Osteoblast (primary cell): ENCODE data around the gene PTPRF. TPM values are rescaled to one million over a fixed set of nuclear protein-coding genes. Genes with fewer than 3 reads are reported as not detected.

Experiments used
- DNase-seq: peaks from one replicate; pipeline ENCODE4 v3.0.0; 2011; ENCODE audit warnings: low spot score, mixed read lengths; ENCODE audit not compliant: insufficient read length; ENCODE audit errors: missing footprints
- H2AFZ ChIP-seq: 2 replicates; pipeline ENCODE4 v1.6.0; 2011; ENCODE audit warnings: mild to moderate bottlenecking, low read length
- H3K27ac ChIP-seq: 2 replicates; pipeline ENCODE4 v1.5.1; 2011; ENCODE audit warnings: mild to moderate bottlenecking, low read depth, low read length, moderate library complexity
- H3K27me3 ChIP-seq: 2 replicates; pipeline ENCODE4 v1.6.0; 2012; ENCODE audit warnings: mild to moderate bottlenecking, control low read depth, inconsistent platforms, low read length, moderate library complexity; ENCODE audit not compliant: insufficient read depth
- H3K36me3 ChIP-seq: 2 replicates; pipeline ENCODE4 v1.5.1; 2011; ENCODE audit warnings: mild to moderate bottlenecking, low read length, control low read depth, moderate library complexity; ENCODE audit not compliant: insufficient read depth
- H3K4me1 ChIP-seq: 2 replicates; pipeline ENCODE4 v1.5.1; 2011; ENCODE audit warnings: mild to moderate bottlenecking, low read length, control low read depth, moderate library complexity; ENCODE audit not compliant: insufficient read depth
- H3K4me2 ChIP-seq: 2 replicates; pipeline ENCODE4 v1.6.0; 2011; ENCODE audit warnings: mild to moderate bottlenecking, low read length; ENCODE audit not compliant: insufficient read depth
- H3K4me3 ChIP-seq: fragments of 200-600 bp; sonication (generic); 3 replicates; pipeline ENCODE4 v1.5.1; 2012; ENCODE audit warnings: mild to moderate bottlenecking, low read length, inconsistent platforms; ENCODE audit not compliant: insufficient read depth
- H3K79me2 ChIP-seq: 2 replicates; pipeline ENCODE4 v1.6.0; 2012; ENCODE audit warnings: mild to moderate bottlenecking, low read length, control low read depth, inconsistent platforms; ENCODE audit not compliant: insufficient read depth
- H3K9me3 ChIP-seq: 2 replicates; pipeline ENCODE4 v1.5.1; 2011; ENCODE audit warnings: low read depth, low read length, control low read depth
- H4K20me1 ChIP-seq: 2 replicates; pipeline ENCODE4 v1.6.0; 2012; ENCODE audit warnings: mild to moderate bottlenecking, low read length, control low read depth; ENCODE audit not compliant: insufficient read depth
- total RNA-seq: library from RNA; depleted of rRNA; stranded (reverse); fragments of >200 nt; gene quantifications from 2 replicates; pipeline ENCODE4 v1.2.3, GENCODE V29; 2012
- TF ChIP-seq, protein P1 (sequence below): IDR thresholded peaks from 2 replicates; pipeline ENCODE4 v1.5.1; 2011; ENCODE audit warnings: mild to moderate bottlenecking, low read depth, low read length, moderate library complexity; ENCODE audit errors: extremely low read depth

The PTPRF gene
- total RNA-seq, 1 donor = 13.0 TPM

DNA sequence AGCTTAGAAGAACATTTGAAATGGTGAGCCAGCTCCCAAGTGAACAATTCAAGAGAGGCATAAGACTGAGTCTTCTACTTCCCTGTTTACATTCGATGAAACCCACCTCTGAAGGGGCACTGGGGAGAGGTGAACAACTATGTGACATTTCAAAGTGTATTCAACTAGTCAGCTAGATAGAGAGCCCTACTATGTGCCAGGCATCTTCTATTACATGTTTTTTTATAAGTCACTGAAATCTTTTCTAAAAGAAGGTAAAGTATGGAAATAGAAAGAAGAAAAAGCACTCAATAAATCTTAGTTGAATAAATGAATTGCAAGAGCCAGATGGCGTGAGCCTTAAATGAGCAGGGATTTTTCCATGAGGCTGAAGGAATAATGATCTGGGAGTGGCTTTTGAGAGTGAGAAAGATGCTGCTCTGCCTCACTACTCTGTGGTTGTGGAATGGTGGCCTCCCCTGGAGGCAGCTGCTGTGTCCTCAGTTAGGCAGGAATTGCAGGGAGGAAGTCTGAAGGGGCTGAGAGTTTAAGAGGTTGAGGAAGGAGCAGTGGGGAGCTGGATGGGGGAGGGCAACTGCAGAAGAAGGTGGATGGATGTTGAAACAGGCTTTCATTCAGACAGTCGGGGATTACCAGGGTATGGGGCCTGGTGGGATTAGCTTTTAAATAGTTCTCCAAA is 10.4 kb upstream of the PTPRF start:
- no peak overlapping the region for H3K4me2 ChIP-seq
- no peaks in the 10 kb centered on the region for H3K79me2 ChIP-seq
- H3K4me1 ChIP-seq = peaks cover 5% of the 10 kb centered on the region
- no peak overlapping the region for H2AFZ ChIP-seq
- no peaks in the 10 kb centered on the region for H3K36me3 ChIP-seq
- H3K4me3 ChIP-seq = no peak overlapping the region
- TF ChIP-seq, protein P1, sequence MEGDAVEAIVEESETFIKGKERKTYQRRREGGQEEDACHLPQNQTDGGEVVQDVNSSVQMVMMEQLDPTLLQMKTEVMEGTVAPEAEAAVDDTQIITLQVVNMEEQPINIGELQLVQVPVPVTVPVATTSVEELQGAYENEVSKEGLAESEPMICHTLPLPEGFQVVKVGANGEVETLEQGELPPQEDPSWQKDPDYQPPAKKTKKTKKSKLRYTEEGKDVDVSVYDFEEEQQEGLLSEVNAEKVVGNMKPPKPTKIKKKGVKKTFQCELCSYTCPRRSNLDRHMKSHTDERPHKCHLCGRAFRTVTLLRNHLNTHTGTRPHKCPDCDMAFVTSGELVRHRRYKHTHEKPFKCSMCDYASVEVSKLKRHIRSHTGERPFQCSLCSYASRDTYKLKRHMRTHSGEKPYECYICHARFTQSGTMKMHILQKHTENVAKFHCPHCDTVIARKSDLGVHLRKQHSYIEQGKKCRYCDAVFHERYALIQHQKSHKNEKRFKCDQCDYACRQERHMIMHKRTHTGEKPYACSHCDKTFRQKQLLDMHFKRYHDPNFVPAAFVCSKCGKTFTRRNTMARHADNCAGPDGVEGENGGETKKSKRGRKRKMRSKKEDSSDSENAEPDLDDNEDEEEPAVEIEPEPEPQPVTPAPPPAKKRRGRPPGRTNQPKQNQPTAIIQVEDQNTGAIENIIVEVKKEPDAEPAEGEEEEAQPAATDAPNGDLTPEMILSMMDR = no peak
- no peaks in the 10 kb centered on the region for H4K20me1 ChIP-seq
- no peak for DNase-seq
- H3K9me3 ChIP-seq = no peaks in the 10 kb centered on the region
- H3K27me3 ChIP-seq = peaks cover 5% of the 10 kb centered on the region
- no peak overlapping the region for H3K27ac ChIP-seq

DNA sequence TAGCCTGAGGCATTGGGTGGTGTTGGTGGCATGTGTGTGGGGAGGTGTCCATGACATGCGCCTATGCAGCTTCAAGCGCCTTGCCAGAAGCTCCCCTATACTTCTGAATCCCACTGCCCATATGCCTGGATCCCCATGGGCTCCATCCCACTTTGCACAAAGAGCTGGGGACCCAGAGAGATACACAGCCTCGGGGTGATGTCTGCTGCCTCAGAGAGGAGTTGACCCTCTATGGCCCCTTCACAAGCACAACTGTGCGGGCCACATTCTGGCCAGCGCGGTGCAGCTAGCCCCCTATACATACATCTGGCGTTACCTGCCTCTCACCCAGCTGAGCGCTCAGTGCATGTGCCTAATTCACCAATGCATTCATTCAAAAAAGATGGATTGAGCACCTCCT is 9.6 kb upstream of the PTPRF start:
- no peak overlapping the region for H3K4me3 ChIP-seq

DNA sequence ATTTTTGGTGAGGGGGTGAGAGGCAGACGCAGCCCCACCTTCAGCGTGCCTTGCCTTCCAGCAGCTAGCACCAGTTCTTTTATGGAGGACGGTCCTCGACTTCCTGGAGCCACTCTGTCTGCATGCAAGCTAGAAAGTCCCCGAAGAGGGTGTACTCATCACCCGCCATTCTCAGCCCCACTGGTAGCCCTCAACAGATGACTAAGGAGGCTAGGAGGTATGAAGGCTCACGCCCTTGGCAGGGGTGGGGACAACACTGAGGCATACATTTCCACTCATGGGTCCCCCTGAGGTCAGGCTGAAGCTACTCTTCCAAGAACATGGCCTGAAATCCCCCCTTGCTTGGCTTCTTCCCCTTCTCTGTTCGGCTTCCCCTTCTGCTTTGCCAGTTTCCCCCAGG is 8.9 kb upstream of the PTPRF start:
- Histone ChIP-seq H3K27me3 (peaks cover 5% of the 10 kb centered on the region), H3K9me3 (no peaks in the 10 kb centered on the region), H3K36me3 (no peaks in the 10 kb centered on the region), H3K4me1 (peaks cover 5% of the 10 kb centered on the region), H3K4me2 (no peak overlapping the region), H3K4me3 (no peak overlapping the region), H3K27ac (no peak overlapping the region), H3K79me2 (no peaks in the 10 kb centered on the region), H2AFZ (no peak overlapping the region), H4K20me1 (no peaks in the 10 kb centered on the region)
- no peak for DNase-seq
- TF ChIP-seq, protein P1 = no peak

More for the DNA sequence above, 9.6 kb upstream of the PTPRF start:
- Histone ChIP-seq H3K4me2 (no peak overlapping the region), H4K20me1 (no peaks in the 10 kb centered on the region), H3K27ac (no peak overlapping the region), H3K36me3 (no peaks in the 10 kb centered on the region), H3K4me1 (peaks cover 5% of the 10 kb centered on the region), H3K27me3 (peaks cover 5% of the 10 kb centered on the region), H3K79me2 (no peaks in the 10 kb centered on the region), H2AFZ (no peak overlapping the region), H3K9me3 (no peaks in the 10 kb centered on the region)
- no peak for DNase-seq
- TF ChIP-seq, protein P1 = no peak

DNA sequence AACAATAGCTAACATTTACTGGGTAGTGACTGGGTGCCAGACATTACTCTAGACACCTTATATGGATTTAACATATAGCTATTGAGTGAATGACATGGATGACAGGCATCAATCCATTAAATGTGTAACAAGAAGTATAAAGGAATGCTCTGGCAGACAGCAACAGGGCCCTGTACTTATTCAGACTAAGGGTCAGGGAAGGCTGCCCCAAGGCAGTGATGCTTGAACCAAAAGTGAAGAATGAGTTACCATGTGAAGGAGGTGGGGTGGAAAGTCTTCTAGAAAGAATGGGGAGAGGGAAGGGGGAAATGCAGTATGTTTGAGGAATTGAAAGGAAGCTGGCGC is 8.3 kb upstream of the PTPRF start:
- no peak for DNase-seq
- Histone ChIP-seq H3K9me3 (no peaks in the 10 kb centered on the region), H3K4me1 (peaks cover 5% of the 10 kb centered on the region), H3K4me3 (no peak overlapping the region), H3K4me2 (no peak overlapping the region), H3K36me3 (no peaks in the 10 kb centered on the region), H3K27ac (no peak overlapping the region), H2AFZ (no peak overlapping the region), H3K27me3 (peaks cover 5% of the 10 kb centered on the region), H4K20me1 (no peaks in the 10 kb centered on the region), H3K79me2 (no peaks in the 10 kb centered on the region)
- TF ChIP-seq, protein P1 = no peak
